RWPE2 (cell line): Measurements from ENCODE around the gene PNLDC1.
A peak's percentile ranks its signal among the peaks of the same experiment; 100 is the strongest.

Source experiments
- ATAC-seq: fragments of 200-7000 bp; cut with Tn5 transposase; 3 replicates; pipeline ENCODE4 v1.9.1; 2021; ENCODE audit warnings: low read depth
- DNase-seq: peaks from one replicate; pipeline ENCODE4 v3.0.0-alpha.2; 2020; ENCODE audit warnings: low spot score
- H3K27ac ChIP-seq: fragments of 450-650 bp; 2 replicates; pipeline ENCODE4 v1.5.1; 2017; ENCODE audit warnings: mild to moderate bottlenecking; ENCODE audit not compliant: poor library complexity, severe bottlenecking
- H3K27me3 ChIP-seq: fragments of 250-450 bp; sonication (Bioruptor Pico); 2 replicates; pipeline ENCODE4 v1.5.1; 2021; ENCODE audit warnings: mild to moderate bottlenecking, moderate library complexity; ENCODE audit not compliant: insufficient read depth, poor library complexity, severe bottlenecking
- H3K36me3 ChIP-seq: fragments of 250-450 bp; sonication (Bioruptor Pico); 2 replicates; pipeline ENCODE4 v1.5.1; 2020; ENCODE audit warnings: low read depth, mild to moderate bottlenecking, moderate library complexity
- H3K4me1 ChIP-seq: fragments of 250-450 bp; sonication (Bioruptor Pico); 2 replicates; pipeline ENCODE4 v1.5.1; 2021; ENCODE audit warnings: mild to moderate bottlenecking, moderate library complexity; ENCODE audit not compliant: insufficient read depth, poor library complexity, severe bottlenecking
- H3K4me3 ChIP-seq: fragments of 250-450 bp; sonication (Bioruptor Pico); 2 replicates; pipeline ENCODE4 v1.5.1; 2021; ENCODE audit warnings: mild to moderate bottlenecking, moderate library complexity; ENCODE audit not compliant: severe bottlenecking
- H3K9me3 ChIP-seq: fragments of 250-450 bp; sonication (Bioruptor Pico); 2 replicates; pipeline ENCODE4 v1.5.1; 2021; ENCODE audit warnings: mild to moderate bottlenecking, moderate library complexity; ENCODE audit not compliant: severe bottlenecking
- TF ChIP-seq, protein P1 (sequence below): fragments of 450-650 bp; IDR thresholded peaks from one replicate; pipeline ENCODE4 v1.5.1; 2017; ENCODE audit warnings: mild to moderate bottlenecking, moderate library complexity; ENCODE audit not compliant: poor library complexity, severe bottlenecking

Gene PNLDC1

DNA sequence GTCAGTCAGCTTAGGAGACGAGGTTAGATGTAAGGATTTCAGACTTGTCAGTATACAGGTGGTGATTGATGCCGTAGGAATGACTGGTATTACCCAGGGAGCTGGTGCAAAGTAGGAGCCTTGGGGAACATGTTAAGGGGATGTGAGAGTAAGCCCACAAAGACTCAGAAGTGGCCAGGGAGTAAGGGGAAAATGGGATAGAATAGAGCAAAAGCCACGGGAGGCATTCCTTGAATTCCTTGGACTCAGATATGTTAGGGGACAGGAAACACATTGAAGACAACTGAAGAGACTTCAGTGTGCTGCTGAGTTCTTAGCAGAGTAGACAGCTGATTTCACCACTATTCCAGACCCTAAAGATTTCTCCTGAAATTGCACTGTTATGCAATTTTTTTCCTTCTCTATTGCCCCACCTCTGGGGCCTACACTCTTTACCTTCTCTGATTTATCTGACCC lies 39.4 kb upstream of the PNLDC1 start:
- Histone ChIP-seq H3K27ac (peak overlapping the region; percentile 91), H3K36me3 (peaks cover 50% of the 10 kb centered on the region), H3K4me1 (peaks cover 20% of the 10 kb centered on the region), H3K9me3 (no peaks in the 10 kb centered on the region), H3K27me3 (no peaks in the 10 kb centered on the region), H3K4me3 (peak overlapping the region; percentile 65)
- TF ChIP-seq, protein P1, sequence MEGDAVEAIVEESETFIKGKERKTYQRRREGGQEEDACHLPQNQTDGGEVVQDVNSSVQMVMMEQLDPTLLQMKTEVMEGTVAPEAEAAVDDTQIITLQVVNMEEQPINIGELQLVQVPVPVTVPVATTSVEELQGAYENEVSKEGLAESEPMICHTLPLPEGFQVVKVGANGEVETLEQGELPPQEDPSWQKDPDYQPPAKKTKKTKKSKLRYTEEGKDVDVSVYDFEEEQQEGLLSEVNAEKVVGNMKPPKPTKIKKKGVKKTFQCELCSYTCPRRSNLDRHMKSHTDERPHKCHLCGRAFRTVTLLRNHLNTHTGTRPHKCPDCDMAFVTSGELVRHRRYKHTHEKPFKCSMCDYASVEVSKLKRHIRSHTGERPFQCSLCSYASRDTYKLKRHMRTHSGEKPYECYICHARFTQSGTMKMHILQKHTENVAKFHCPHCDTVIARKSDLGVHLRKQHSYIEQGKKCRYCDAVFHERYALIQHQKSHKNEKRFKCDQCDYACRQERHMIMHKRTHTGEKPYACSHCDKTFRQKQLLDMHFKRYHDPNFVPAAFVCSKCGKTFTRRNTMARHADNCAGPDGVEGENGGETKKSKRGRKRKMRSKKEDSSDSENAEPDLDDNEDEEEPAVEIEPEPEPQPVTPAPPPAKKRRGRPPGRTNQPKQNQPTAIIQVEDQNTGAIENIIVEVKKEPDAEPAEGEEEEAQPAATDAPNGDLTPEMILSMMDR = no peak
- ATAC-seq = peak; percentile 43
- DNase-seq = no peak

DNA sequence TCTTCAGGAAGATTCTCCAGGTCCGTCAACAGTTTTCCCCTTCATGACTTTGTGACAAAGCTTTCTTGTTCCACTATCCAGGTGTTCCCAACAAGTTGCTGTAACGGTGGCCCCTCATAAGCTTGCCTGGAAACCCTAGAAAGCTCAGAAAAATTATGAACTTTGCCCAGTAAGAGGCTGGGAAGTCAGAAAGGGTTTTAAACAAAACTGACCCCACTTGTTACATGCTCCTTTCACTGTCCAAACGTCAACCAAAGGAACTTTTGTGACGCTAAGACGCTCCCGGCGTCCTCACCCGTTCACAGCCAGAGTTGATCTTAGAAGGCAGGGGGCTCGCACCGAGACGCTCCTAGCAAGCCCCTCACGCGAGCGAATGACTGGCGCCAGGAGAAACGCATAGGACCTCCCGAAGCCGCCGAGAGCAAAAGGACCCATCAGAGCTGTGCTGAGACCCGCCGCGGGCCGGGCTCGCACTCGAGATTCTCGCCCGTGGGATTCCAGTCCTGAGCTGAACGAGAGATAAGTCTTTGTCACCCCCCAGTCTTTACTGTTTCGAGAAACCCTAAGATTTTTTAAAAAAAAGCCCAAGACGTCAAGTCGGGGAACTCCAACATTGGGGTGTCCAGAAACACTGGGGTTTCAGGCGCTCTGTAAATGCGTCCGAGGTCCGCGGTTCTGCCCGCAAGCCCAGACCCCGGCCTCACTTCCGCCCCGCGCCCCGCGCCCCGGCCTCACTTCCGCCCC lies 38.8 kb upstream of the PNLDC1 start:
- H3K36me3 ChIP-seq = peaks cover 50% of the 10 kb centered on the region

DNA sequence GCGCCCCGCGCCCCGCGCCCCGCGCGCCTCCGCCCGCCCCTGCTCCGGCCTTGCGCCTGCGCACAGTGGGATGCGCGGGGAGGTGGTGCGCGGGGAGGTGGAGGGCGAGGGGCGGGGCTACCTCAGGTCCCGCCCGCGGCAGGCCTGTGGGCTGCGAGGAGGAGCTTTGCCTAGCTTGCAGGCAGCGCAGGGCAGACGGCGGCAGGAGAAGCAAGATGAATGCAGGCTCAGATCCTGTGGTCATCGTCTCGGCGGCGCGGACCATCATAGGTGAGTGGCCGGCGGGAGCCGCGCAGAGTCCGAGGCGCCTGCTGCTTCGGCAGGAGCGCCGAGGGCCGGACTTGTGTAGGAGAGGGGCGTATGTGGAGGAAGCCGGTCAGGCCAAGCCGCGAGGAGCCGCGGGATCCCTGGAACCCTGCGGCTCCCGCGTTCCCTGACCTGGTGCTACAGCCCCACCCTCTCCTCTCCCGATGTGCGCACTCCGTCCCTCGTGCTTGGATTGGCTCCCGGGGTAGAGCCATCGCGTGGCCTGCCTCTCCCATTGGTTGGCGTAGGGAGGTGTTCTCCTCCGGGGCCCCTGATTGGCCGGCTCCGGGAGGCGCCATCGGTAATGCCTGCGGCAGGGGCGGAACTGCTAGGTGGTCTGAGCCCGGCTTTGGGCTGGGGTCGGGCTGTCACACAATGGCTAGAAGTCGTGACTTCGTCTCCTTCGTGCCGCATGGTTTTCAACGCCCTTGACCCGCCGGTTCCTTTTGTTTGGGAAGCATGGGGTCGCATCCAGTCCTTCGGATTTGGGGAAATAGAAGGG lies 38.0 kb upstream of the PNLDC1 start, which contains the start of gene ACAT2:
Gene ACAT2 (plus strand): TSS at position 173 of the 808 bp plus-strand sequence. CDS start 43 bp downstream, at position 216.
- Histone ChIP-seq H3K27me3 (no peaks in the 10 kb centered on the region), H3K4me3 (peak within 1 kb of the TSS; percentile 65), H3K36me3 (peaks cover 53% of the 10 kb centered on the region), H3K27ac (peak within 1 kb of the TSS; percentile 91), H3K9me3 (no peaks in the 10 kb centered on the region), H3K4me1 (peaks cover 20% of the 10 kb centered on the region)
- peak; percentile 97 for DNase-seq
- ATAC-seq = peak; percentile 94
- TF ChIP-seq, protein P1 = no peak

More for the DNA sequence above, 38.8 kb upstream of the PNLDC1 start:
- TF ChIP-seq, protein P1 = no peak
- ATAC-seq = no peak
- Histone ChIP-seq H3K9me3 (no peaks in the 10 kb centered on the region), H3K4me1 (peaks cover 20% of the 10 kb centered on the region), H3K4me3 (peak overlapping the region; percentile 65), H3K27me3 (no peaks in the 10 kb centered on the region), H3K27ac (peak overlapping the region; percentile 91)
- DNase-seq = no peak

DNA sequence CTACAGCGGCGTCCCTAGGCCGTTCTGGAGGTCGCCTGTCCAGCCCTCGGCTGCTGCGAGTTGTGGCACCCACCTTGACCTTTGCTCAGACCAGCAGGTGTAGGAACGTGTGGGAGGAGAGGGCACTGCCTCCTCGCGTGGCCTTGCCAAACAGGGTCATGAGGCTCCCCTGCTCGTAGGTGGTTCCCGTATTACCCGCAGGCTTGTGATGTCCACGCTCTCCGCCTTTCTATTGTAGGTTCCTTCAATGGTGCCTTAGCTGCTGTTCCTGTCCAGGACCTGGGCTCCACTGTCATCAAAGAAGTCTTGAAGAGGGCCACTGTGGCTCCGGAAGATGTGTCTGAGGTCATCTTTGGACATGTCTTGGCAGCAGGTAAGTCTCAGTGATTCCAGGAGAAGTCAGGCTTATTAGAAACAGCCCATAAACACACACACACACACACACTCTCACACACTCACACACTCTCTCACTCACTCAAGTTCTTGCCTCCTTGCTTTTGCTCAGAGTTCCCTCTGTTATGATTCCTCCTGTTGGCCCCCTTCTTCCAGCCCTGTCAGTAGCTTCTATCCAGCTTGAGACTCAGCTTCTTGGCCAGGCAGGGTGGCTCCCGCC lies 37.3 kb upstream of the PNLDC1 start:
- Histone ChIP-seq H3K27me3 (no peaks in the 10 kb centered on the region), H3K9me3 (no peaks in the 10 kb centered on the region), H3K27ac (peak overlapping the region; percentile 91), H3K4me3 (peak overlapping the region; percentile 65), H3K4me1 (peaks cover 20% of the 10 kb centered on the region), H3K36me3 (peaks cover 55% of the 10 kb centered on the region)
- TF ChIP-seq, protein P1 = no peak
- ATAC-seq = no peak
- DNase-seq = no peak
